GM19397 (cell line): Measurements from ENCODE around the gene FAM228B.
A peak's percentile ranks its signal among the peaks of the same experiment; 100 is the strongest.

ENCODE experiments used
- ATAC-seq: cut with Tn5 transposase; IDR thresholded peaks from one replicate; pipeline ENCODE4 v1.9.1; 2021; ENCODE audit warnings: mild to moderate bottlenecking, moderate library complexity; ENCODE audit not compliant: unreplicated experiment

FAM228B gene

GRCh38 chr2:24200799-24201198 lies 77.5 kb downstream of the FAM228B start:
- ATAC-seq, result no peak

DNA sequence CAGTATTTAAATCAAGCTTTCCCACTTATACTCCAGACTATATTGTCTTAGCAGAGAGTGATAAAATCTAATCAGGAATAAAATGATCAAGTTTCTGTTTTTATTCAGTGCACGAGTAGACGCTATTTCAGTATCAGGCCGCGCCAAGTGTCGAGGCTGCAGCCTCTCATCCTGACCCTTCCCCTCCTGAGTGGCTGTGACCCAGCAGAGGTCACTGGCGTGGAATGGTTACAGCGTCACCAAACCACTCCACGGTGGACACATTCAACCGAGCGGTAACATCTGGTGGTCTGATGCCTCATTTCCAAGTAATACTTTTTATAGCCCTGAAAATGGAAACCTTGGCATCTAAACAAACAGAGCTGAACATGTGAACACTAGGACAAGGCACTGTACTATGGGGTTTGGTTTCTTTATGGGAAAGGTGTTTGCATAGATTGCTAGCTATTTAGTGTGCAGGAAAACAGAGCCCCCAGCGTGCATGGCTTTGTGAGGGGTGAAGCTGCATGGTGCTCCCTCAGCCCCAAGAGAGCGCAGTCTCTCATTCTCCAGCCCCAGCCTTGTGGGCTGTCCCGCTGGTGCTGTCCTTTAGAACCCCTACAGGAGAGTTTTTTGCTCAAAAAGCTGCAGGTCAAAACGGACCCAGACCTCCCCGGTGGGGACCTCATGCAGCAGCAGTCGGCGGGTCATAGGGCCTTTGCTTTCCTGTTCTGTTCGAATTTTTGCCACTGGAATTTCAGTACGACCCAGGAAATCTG lies 79.9 kb downstream of the FAM228B start:
- ATAC-seq, result no peak

DNA sequence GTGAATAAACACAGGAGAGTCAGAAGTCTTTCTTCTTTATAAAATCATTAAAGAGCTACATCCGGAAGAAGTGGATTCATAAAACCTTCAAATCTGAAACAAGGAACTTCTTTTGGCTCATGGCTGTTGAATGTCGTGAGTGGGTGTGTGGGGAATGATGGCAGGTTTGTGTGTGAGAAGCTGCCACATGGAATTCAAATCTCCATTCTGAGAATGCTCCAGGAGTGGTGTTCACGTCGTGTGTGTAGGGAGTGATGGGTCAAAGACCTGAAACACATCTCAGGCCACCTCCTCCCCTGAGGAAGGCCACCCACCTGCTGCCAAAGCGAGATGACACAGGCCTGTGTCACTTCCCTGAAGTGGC lies 80.5 kb downstream of the FAM228B start:
- ATAC-seq, result no peak

DNA sequence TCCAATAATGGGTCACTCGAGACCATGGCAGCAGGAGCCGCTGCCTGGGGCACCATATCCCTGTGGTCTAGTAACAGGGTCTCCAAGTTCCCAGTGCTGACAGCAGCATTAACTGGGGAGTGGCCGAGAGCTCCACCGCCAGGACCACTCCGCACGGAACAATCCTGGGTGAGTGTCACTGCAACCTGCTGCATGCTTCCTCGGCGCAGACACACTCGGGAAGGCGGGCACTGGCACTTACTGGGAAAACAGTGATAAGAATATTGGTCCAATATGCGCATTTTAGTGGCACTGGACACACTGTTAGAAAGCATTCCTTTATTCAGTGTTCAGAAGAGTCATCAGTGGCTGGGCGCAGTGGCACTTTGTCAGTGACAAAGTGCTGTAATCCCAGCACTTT lies 81.2 kb downstream of the FAM228B start:
- no peak for ATAC-seq

DNA sequence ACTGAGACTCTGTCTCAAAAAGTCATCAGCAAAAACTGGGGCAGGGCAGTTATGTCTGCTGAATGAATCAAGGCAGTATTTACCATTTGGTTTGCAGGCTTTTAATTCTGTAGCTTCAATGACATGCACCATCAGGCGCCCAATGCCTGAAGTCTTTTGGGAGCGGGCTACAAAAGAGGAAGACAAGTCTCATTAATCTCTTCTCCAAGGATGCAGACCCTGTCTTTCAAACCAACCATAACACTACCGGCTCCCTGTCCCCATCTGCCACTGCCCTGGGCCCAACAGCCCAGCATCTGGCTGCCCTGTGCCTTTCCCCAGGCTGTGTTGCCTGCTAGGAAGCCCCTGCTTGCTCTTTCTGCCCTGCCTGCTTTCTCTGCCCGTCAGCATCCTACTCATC lies 81.9 kb downstream of the FAM228B start:
- ATAC-seq, result no peak

- ATAC-seq, result no peak
Observed at GRCh38 chr2:24206242-24206641, 83.0 kb downstream of the FAM228B start.

- ATAC-seq, result no peak
Observed at GRCh38 chr2:24206714-24207113, 83.4 kb downstream of the FAM228B start.

DNA sequence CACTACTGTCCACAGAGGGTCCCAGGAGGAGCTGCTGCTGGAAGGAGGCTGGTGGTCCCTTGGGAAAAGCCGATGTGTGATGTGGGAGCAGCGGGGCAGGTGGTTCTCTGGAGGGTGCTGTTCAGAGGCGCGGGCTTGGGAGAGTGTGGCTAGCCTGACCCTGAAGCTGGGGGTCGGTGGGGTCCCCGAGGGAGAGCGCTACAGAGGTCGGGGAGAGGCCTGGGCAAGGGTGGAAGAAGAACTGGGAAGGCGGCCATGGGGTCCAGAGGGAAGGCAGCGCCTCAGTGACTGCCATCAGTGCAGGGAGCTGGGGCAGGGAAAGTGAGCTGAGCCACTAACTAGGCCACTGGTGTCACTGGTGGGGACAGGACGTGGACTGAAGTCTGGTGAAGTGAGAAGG lies 84.1 kb downstream of the FAM228B start:
- no peak for ATAC-seq

- no peak for ATAC-seq
Observed at GRCh38 chr2:24208490-24208889, 85.2 kb downstream of the FAM228B start.

DNA sequence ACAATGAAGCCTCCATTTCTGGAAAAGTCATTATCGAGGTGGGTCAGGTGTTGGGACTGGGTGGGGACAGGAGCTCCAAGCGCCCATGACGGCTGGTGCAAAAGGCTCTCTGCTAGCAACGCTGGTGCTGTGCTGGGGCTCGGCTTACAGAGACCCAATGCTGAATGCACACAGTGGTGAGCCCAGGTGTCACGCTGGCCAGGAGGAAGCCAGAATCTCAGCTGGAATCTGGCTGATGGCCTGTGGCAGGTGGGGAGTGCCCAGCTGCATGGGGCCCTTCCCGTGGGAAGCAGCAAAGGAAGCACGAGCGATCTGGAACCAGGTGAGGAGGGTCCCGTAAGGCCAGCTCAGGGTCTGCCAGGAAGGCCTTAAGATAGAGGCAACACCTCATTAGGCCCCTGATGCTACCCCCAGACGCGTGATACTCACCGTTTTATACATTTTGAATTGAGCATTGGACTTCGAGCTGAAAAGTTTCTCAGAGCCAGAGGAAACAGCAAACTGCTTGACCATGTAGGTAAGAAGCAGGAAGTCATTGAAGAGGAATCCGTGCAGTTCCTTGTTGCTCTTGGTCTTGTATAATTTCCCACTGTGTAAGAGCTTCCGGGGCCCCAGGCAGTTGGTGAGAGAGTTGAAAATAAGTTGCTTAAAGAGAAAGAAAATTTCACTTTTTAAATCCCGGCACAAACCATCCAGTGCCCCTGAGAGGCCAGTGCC lies 86.3 kb downstream of the FAM228B start:
- no peak for ATAC-seq

DNA sequence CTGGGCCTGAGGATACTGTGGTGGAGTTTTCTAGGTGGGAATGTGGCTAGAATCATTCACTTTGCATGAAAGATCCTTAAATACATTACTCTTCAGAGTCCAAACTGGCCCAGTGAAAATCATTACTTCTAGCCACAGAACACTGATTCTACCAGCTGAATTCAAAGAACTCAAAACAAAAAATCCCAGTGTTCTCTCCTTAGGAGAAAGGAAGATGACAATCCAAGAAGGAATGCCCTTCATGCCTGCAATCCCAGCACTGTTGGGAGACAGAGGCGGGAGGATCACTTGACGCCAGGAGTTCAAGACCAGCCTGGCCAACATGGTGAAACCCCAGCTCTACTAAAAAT lies 86.8 kb downstream of the FAM228B start:
- no peak for ATAC-seq

DNA sequence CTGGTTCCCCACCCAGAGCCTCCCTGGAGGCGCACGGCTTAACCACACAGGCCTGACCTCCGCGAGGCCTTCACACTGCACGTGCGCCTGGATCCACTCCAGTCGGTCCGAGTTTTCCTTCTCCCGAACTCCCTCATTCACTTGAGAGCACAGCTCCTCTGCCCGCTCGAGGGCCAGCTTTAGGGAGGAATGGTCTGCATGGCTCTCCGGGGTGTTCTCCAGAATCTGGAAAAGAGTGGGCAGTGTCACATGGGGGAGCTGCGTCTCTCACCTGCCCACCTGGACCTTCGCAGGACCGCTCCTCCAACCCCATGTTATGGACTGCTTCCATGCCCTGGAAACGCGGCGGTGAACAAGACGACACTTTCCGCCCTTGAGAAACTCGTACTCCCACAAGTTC lies 87.5 kb downstream of the FAM228B start:
- no peak for ATAC-seq

- no peak for ATAC-seq
Observed at GRCh38 chr2:24211408-24211807, 88.1 kb downstream of the FAM228B start.

- ATAC-seq, result peak; percentile 79
Observed at GRCh38 chr2:24214880-24215279, 91.6 kb downstream of the FAM228B start.
